ENCODE data around the gene FABP1. TPM values are rescaled to one million over a fixed set of nuclear protein-coding genes. Genes with fewer than 3 reads are reported as not detected.

FABP1 gene
- polyA plus RNA-seq, 1 experiment = not detected

GRCh38 chr2:88126772-88127637 lies 857 bp downstream of the FABP1 start:
- H3K4me3 ChIP-seq (ENCODE audit: low read depth, low read length) = no peak overlapping the region
- no peaks in the 10 kb centered on the region for H3K36me3 ChIP-seq (ENCODE audit: control insufficient read depth, insufficient read depth, low read length)
- CTCF ChIA-PET = interaction anchor here (1.2 to 1.5 kb wide), 2 partner anchors 24 to 67 kb away, joined by 3 read pairs; no protein-coding TSS in a partner anchor
- no peaks in the 10 kb centered on the region for H3K27me3 ChIP-seq (ENCODE audit: control insufficient read depth, insufficient read depth, low read length)
- POLR2A ChIA-PET = no interaction called here
- no peak for DNase-seq (ENCODE audit: low read depth)
- TF ChIP-seq CTCF (IDR thresholded peaks at IDR 0.05; ENCODE audit: insufficient read depth, low read depth, low read length) = no peak

GRCh38 chr2:88125924-88126771 lies 1.7 kb downstream of the FABP1 start:
- CTCF ChIA-PET = interaction anchor here (1.1 kb wide), 1 partner anchor 66 kb away, joined by 3 read pairs; no protein-coding TSS in a partner anchor
- POLR2A ChIA-PET = no interaction called here
- no peak for TF ChIP-seq CTCF (IDR thresholded peaks at IDR 0.05; ENCODE audit: insufficient read depth, low read depth, low read length)
- no peak for DNase-seq (ENCODE audit: low read depth)
- no peaks in the 10 kb centered on the region for H3K36me3 ChIP-seq (ENCODE audit: control insufficient read depth, insufficient read depth, low read length)
- H3K4me3 ChIP-seq (ENCODE audit: low read depth, low read length) = no peak overlapping the region
- H3K27me3 ChIP-seq (ENCODE audit: control insufficient read depth, insufficient read depth, low read length) = no peaks in the 10 kb centered on the region

GRCh38 chr2:88125344-88125923 lies 2.4 kb downstream of the FABP1 start:
- no peaks in the 10 kb centered on the region for H3K36me3 ChIP-seq (ENCODE audit: control insufficient read depth, insufficient read depth, low read length)
- CTCF ChIA-PET = interaction anchor here (1.1 kb wide), 1 partner anchor 65 kb away, joined by 3 read pairs; no protein-coding TSS in a partner anchor
- H3K27me3 ChIP-seq (ENCODE audit: control insufficient read depth, insufficient read depth, low read length) = no peaks in the 10 kb centered on the region
- DNase-seq (ENCODE audit: low read depth) = no peak
- TF ChIP-seq CTCF (IDR thresholded peaks at IDR 0.05; ENCODE audit: insufficient read depth, low read depth, low read length) = no peak
- H3K4me3 ChIP-seq (ENCODE audit: low read depth, low read length) = no peak overlapping the region
- POLR2A ChIA-PET = no interaction called here

GRCh38 chr2:88123975-88124917 lies 3.6 kb downstream of the FABP1 start:
- TF ChIP-seq CTCF (IDR thresholded peaks at IDR 0.05; ENCODE audit: insufficient read depth, low read depth, low read length) = no peak
- DNase-seq (ENCODE audit: low read depth) = no peak
- Histone ChIP-seq H3K4me3 (ENCODE audit: low read depth, low read length) (no peak overlapping the region), H3K27me3 (ENCODE audit: control insufficient read depth, insufficient read depth, low read length) (no peaks in the 10 kb centered on the region), H3K36me3 (ENCODE audit: control insufficient read depth, insufficient read depth, low read length) (no peaks in the 10 kb centered on the region)
- ChIA-PET POLR2A (no interaction called here), CTCF (interaction anchor here (0.9 kb wide), 1 partner anchor 11 kb away, joined by 3 read pairs; no protein-coding TSS in a partner anchor)

Measured in BJ (cell line).